Colonic mucosa (tissue), 4 donors: Measurements from ENCODE around the gene MYO1A. TPM values are rescaled to one million over a fixed set of nuclear protein-coding genes. Genes with fewer than 3 reads are reported as not detected.

Source experiments
- DNase-seq: peaks from one replicate; pipeline ENCODE4 v3.0.0-alpha.2; 2020
- H3K27ac ChIP-seq: fragments of 200-600 bp; one replicate; pipeline ENCODE4 v1.8.0; 2021
- H3K27me3 ChIP-seq: fragments of 200-600 bp; one replicate; pipeline ENCODE4 v1.8.0; 2021
- H3K36me3 ChIP-seq: fragments of 200-600 bp; one replicate; pipeline ENCODE4 v1.8.0; 2021
- H3K4me1 ChIP-seq: fragments of 200-600 bp; one replicate; pipeline ENCODE4 v1.8.0; 2021; ENCODE audit warnings: mild to moderate bottlenecking
- H3K4me3 ChIP-seq: fragments of 200-600 bp; one replicate; pipeline ENCODE4 v1.8.0; 2021
- H3K9ac ChIP-seq, 2 donors: one replicate each; pipeline ENCODE4 v1.7.0; 2013; ENCODE audit warnings: control low read depth in 2 of 2, low read depth in 2 of 2, low read length in 2 of 2
- H3K9me3 ChIP-seq: fragments of 200-600 bp; one replicate; pipeline ENCODE4 v1.8.0; 2021
- CTCF ChIP-seq: fragments of 200-600 bp; IDR thresholded peaks from one replicate; pipeline ENCODE4 v1.8.0; 2022; ENCODE audit warnings: antibody characterized with exemption, mild to moderate bottlenecking
- intact Hi-C: fragments of 100-400 bp; cut with DNase I; formaldehyde crosslinking; loops from one replicate; pipeline ENCODE4 v1.14.1; 2022
- total RNA-seq, 2 donors: library from RNA; stranded (reverse); fragmentation: NEBNext Ultra II Directional in 1 of 2; extraction: Animal tissue kit (Norgen Biotek cat#: 25700) in 1 of 2; gene quantifications; one replicate each; pipeline ENCODE4 v1.2.1, GENCODE V29; 2021
- donor health status: healthy.
- donor health status: DM: no; HTN: no; CAD: no.
- donor health status: DM: no; HTN: no; CAD: no.

The MYO1A gene
- total RNA-seq, 2 donors from 2014 or later = 261 to 273 TPM

DNA sequence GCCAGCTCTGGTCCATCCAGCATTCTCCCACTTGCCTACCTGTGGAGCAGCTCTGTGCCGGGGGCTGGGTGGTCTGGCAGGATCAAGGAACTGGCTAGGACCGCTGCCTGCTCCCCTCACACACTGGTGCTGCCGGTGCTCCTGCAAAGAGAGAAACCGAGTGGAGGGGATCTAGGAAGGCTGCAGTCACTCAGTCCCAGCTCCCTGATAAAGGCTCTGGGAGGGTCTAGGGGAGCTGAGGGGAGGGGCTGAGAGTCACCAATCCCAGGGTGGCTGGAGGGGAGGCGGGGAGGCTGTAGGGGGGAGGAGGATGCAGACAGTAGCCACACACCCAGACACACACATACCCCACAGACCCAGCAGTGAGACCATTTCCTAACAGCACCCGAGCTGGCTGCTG lies 33.6 kb downstream of the MYO1A start, which contains the start of gene TAC3:
Gene TAC3 (minus strand): TSS at position 182 of the 400 bp plus-strand sequence. CDS start 732 bp downstream, outside the sequence.
- Histone ChIP-seq H3K27me3 (no peaks in the 10 kb centered on the region), H3K4me3 (no peak within 1 kb of the TSS), H3K9ac (peak within 1 kb of the TSS in 1 of 2 donors; percentile 7), H3K36me3 (no peaks in the 10 kb centered on the region), H3K4me1 (no peaks in the 10 kb centered on the region), H3K27ac (no peak within 1 kb of the TSS), H3K9me3 (no peaks in the 10 kb centered on the region)
- no peak for TF ChIP-seq CTCF
- no peak for DNase-seq
- intact Hi-C loops = loop anchor here (10.0 kb wide), 1 partner anchor 168 kb away; no protein-coding TSS in a partner anchor

GRCh38 chr12:57012600-57013465 lies 37.1 kb downstream of the MYO1A start:
- no peak for TF ChIP-seq CTCF
- Histone ChIP-seq H3K4me3 (no peak overlapping the region), H3K36me3 (no peaks in the 10 kb centered on the region), H3K9ac (no peak overlapping the region), H3K27ac (no peak overlapping the region), H3K27me3 (no peaks in the 10 kb centered on the region), H3K4me1 (no peaks in the 10 kb centered on the region), H3K9me3 (no peaks in the 10 kb centered on the region)
- intact Hi-C loops = loop anchor here (10.0 kb wide), 1 partner anchor 172 kb away; no protein-coding TSS in a partner anchor
- no peak for DNase-seq

DNA sequence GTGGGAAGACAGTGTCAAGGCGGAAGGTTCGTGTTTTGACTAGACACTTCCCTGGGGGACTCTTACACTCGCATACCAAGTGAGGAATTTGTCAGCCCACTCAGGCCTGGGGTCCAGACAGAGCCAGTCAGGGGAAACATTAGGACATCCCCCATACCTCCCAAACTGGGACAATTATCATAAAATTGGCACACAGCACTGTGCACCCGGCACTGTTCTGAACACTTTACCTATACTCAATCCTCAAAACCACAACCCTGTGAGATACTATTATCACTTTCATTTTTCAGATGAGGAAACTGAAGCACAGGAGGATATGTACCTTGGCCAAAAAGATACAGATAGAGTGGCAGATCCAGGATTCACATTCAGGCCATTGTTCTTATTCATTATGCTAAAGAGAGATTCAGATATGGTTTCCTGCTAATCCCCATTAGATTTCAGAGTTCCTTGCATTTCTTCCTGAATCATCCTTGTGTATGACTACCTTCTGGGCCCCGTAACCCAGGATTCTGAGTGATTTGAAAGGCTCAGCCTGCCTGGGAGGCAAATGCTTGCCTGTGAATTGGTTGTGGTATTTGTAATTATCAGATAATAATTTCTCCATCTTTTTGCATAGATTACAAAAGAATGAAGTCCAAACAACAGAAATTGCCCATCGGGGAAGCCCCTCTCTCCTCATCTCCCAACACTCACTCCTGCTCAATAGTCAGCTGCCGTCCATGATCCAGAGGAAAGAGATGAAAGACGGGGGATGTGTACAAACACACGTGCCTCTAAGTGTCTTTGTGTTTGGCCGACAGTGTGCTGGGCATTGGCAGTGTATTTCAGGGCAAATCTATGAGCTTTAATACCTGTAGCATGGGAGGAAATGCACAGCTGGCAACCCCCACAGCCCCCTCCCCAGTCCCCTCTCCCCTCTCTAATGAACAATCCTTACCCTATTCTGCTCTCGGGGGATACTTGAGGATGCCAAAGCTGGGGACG lies 38.2 kb downstream of the MYO1A start:
- H3K27me3 ChIP-seq = no peaks in the 10 kb centered on the region
- H3K27ac ChIP-seq = no peak overlapping the region
- H3K4me3 ChIP-seq = no peak overlapping the region
- TF ChIP-seq CTCF = no peak
- no peak for DNase-seq
- no peaks in the 10 kb centered on the region for H3K4me1 ChIP-seq
- H3K9ac ChIP-seq = no peak overlapping the region
- H3K36me3 ChIP-seq = no peaks in the 10 kb centered on the region
- no peaks in the 10 kb centered on the region for H3K9me3 ChIP-seq
- intact Hi-C loops = loop anchor here (10.0 kb wide), 1 partner anchor 173 kb away; no protein-coding TSS in a partner anchor

- Histone ChIP-seq H3K4me3 (no peak overlapping the region), H3K9me3 (no peaks in the 10 kb centered on the region)
- no peak for TF ChIP-seq CTCF
These were observed 39.2 kb downstream of the MYO1A start for GRCh38 chr12:57010627-57011247.

More at GRCh38 chr12:57010627-57011247, 39.2 kb downstream of the MYO1A start:
- Histone ChIP-seq H3K36me3 (no peaks in the 10 kb centered on the region), H3K4me1 (no peaks in the 10 kb centered on the region), H3K27ac (no peak overlapping the region), H3K27me3 (no peaks in the 10 kb centered on the region), H3K9ac (no peak overlapping the region)
- intact Hi-C loops = loop anchor here (10.0 kb wide), 1 partner anchor 174 kb away; no protein-coding TSS in a partner anchor
- DNase-seq = no peak
